Peyer's patch (tissue), 4 donors: Measurements from ENCODE around the gene NRF1.

ENCODE experiments used
- POLR2A ChIP-seq, 2 donors: fragments of 450-650 bp; IDR thresholded peaks; one replicate each; pipeline ENCODE4 v1.5.1; 2017; ENCODE audit warnings: antibody characterized with exemption in 2 of 2, mild to moderate bottlenecking in 2 of 2, moderate library complexity in 2 of 2
- TF ChIP-seq, protein P1 (sequence below), 6 experiments: fragments of 450-650 bp in 4 of 6; fragments of 200-600 bp in 2 of 6; sonication (generic) in 1 of 6; IDR thresholded peaks; one replicate each; pipeline ENCODE4 v1.5.1; 2017 to 2019; ENCODE audit warnings: antibody characterized with exemption in 6 of 6, mild to moderate bottlenecking in 3 of 6, moderate library complexity in 1 of 6

- TF ChIP-seq, protein P1, sequence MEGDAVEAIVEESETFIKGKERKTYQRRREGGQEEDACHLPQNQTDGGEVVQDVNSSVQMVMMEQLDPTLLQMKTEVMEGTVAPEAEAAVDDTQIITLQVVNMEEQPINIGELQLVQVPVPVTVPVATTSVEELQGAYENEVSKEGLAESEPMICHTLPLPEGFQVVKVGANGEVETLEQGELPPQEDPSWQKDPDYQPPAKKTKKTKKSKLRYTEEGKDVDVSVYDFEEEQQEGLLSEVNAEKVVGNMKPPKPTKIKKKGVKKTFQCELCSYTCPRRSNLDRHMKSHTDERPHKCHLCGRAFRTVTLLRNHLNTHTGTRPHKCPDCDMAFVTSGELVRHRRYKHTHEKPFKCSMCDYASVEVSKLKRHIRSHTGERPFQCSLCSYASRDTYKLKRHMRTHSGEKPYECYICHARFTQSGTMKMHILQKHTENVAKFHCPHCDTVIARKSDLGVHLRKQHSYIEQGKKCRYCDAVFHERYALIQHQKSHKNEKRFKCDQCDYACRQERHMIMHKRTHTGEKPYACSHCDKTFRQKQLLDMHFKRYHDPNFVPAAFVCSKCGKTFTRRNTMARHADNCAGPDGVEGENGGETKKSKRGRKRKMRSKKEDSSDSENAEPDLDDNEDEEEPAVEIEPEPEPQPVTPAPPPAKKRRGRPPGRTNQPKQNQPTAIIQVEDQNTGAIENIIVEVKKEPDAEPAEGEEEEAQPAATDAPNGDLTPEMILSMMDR (IDR thresholded peaks at IDR 0.05) = no peak
- TF ChIP-seq POLR2A (IDR thresholded peaks at IDR 0.05) = no peak
Measured at GRCh38 chr7:129803546-129804081, 192.1 kb downstream of the NRF1 start.
